Measurements from ENCODE around the gene GLS. TPM values are rescaled to one million over a fixed set of nuclear protein-coding genes. Genes with fewer than 3 reads are reported as not detected.

GLS gene
- total RNA-seq, 6 experiments from 2014 or later = 191 to 431 (median 201) TPM

DNA sequence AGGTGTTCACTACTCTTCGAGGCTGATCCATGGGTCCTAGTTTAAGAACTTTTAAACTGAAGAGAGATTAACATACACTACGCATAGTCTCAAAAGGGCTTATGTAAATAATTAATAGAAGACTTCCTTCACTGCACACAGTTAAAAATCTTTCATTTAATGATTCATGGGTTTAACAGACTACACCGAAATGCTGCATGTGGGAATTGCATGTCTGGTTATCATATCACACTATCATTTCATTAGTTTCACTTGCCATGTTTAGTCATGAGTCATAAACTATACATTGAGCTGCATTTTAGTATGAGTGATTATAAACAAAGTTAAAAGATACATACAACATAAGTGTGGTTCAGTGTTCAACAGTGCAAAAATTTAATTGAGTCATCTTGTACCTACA lies 31.2 kb downstream of the GLS start:
- peak overlapping the region; percentile 69 for H3K27ac Mint-ChIP-seq
- TF ChIP-seq, protein P1, sequence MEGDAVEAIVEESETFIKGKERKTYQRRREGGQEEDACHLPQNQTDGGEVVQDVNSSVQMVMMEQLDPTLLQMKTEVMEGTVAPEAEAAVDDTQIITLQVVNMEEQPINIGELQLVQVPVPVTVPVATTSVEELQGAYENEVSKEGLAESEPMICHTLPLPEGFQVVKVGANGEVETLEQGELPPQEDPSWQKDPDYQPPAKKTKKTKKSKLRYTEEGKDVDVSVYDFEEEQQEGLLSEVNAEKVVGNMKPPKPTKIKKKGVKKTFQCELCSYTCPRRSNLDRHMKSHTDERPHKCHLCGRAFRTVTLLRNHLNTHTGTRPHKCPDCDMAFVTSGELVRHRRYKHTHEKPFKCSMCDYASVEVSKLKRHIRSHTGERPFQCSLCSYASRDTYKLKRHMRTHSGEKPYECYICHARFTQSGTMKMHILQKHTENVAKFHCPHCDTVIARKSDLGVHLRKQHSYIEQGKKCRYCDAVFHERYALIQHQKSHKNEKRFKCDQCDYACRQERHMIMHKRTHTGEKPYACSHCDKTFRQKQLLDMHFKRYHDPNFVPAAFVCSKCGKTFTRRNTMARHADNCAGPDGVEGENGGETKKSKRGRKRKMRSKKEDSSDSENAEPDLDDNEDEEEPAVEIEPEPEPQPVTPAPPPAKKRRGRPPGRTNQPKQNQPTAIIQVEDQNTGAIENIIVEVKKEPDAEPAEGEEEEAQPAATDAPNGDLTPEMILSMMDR (IDR thresholded peaks at IDR 0.05) = no peak
- peaks cover 58% of the 10 kb centered on the region for H3K4me1 Mint-ChIP-seq (ENCODE audit: low read depth)
- DNase-seq = no peak
- peaks cover 6% of the 10 kb centered on the region for H3K27me3 Mint-ChIP-seq (ENCODE audit: insufficient read depth)
- H3K9me3 Mint-ChIP-seq = no peaks in the 10 kb centered on the region
- peak overlapping the region; percentile 55 for H3K4me3 Mint-ChIP-seq
- peaks cover 49% of the 10 kb centered on the region for H3K36me3 Mint-ChIP-seq (ENCODE audit: low read depth)

GRCh38 chr2:190912726-190913125 lies 32.1 kb downstream of the GLS start:
- Mint-ChIP-seq H3K4me3 (no peak overlapping the region; the same call in 1 of the 2 replicates), H3K4me1 (ENCODE audit: low read depth) (peaks cover 62% of the 10 kb centered on the region), H3K27me3 (ENCODE audit: insufficient read depth) (peaks cover 8% of the 10 kb centered on the region; the same call in 1 of the 2 replicates), H3K36me3 (ENCODE audit: low read depth) (peaks cover 54% of the 10 kb centered on the region), H3K9me3 (no peaks in the 10 kb centered on the region), H3K27ac (peak overlapping the region; percentile 65)
- TF ChIP-seq, protein P1 (IDR thresholded peaks at IDR 0.05) = no peak
- DNase-seq = no peak

GRCh38 chr2:190913725-190914124 lies 33.1 kb downstream of the GLS start:
- Mint-ChIP-seq H3K4me3 (no peak overlapping the region; the same call in 1 of the 2 replicates), H3K4me1 (ENCODE audit: low read depth) (peaks cover 59% of the 10 kb centered on the region), H3K9me3 (no peaks in the 10 kb centered on the region), H3K36me3 (ENCODE audit: low read depth) (peaks cover 62% of the 10 kb centered on the region), H3K27me3 (ENCODE audit: insufficient read depth) (peaks cover 12% of the 10 kb centered on the region; the same call in 1 of the 2 replicates), H3K27ac (peak overlapping the region; percentile 79)
- no peak for DNase-seq
- TF ChIP-seq, protein P1 (IDR thresholded peaks at IDR 0.05) = no peak

DNA sequence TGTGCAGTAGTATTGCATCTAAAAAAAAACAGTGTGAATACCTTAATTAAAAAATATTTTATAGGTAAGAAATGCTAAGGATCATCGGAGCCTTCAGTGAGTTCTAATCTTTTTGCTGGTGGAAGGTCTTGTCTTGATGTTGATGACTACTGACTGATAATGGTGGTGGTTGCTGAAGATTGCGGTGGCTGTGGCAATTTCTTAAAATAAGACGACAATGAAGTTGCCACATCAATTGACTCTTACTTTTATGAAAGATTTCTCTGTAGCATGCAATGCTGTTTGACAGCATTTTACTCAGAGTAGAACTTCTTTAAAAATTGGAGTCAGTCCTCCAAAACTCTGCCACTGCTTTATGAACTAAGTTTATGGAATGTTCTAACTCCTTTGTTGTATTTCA lies 36.2 kb downstream of the GLS start:
- TF ChIP-seq, protein P1 (IDR thresholded peaks at IDR 0.05) = no peak
- Mint-ChIP-seq H3K4me1 (ENCODE audit: low read depth) (peaks cover 40% of the 10 kb centered on the region), H3K27me3 (ENCODE audit: insufficient read depth) (peaks cover 15% of the 10 kb centered on the region; the same call in 1 of the 2 replicates), H3K9me3 (no peaks in the 10 kb centered on the region), H3K36me3 (ENCODE audit: low read depth) (peaks cover 61% of the 10 kb centered on the region), H3K27ac (no peak overlapping the region), H3K4me3 (no peak overlapping the region)
- no peak for DNase-seq

DNA sequence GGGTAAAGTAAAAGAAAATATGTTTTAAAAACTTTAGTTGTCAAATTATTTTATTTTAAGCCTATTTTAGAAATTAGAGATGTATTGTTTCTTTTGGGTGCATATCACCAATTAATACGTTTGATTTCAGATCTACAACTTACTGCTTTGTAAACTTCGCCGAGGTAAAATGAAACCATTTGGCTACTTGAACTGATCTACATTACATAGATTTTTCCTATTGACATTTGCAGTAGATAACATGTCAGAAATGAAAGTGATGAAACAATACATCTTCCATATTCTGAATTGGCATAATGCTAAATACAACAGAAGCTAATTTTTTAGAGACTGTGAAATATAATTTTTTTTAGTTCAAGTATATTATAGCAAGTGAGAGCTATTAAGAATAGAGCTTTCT lies 39.5 kb downstream of the GLS start:
- H3K27ac Mint-ChIP-seq = no peak overlapping the region
- H3K36me3 Mint-ChIP-seq (ENCODE audit: low read depth) = peaks cover 74% of the 10 kb centered on the region
- H3K9me3 Mint-ChIP-seq = no peaks in the 10 kb centered on the region
- no peak for DNase-seq
- no peak overlapping the region for H3K4me3 Mint-ChIP-seq
- TF ChIP-seq, protein P1 (IDR thresholded peaks at IDR 0.05) = no peak
- H3K27me3 Mint-ChIP-seq (ENCODE audit: insufficient read depth) = peaks cover 16% of the 10 kb centered on the region
- H3K4me1 Mint-ChIP-seq (ENCODE audit: low read depth) = peaks cover 55% of the 10 kb centered on the region

DNA sequence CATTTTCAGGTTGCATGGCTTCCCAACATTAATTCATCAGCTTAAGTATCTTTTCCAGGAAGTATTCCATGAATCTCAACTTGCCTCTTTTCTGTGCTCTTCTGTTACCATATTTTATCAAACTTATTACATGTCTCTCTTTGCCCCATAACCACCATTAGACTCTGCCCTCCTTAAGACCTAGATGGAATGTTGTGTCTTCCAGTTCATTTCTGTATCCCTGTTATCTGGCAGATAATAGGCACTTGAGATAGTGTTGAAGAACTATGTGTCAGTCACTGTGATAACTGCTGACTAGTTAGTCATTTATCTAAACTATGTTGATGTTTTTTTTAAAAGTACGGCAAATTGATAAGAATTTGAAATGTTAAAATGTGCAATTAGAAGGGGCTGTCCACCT lies 41.8 kb downstream of the GLS start:
- TF ChIP-seq, protein P1 (IDR thresholded peaks at IDR 0.05) = no peak
- peaks cover 68% of the 10 kb centered on the region for H3K4me1 Mint-ChIP-seq (ENCODE audit: low read depth)
- peaks cover 16% of the 10 kb centered on the region for H3K27me3 Mint-ChIP-seq (ENCODE audit: insufficient read depth)
- H3K27ac Mint-ChIP-seq = peak overlapping the region; percentile 47
- H3K9me3 Mint-ChIP-seq = no peaks in the 10 kb centered on the region
- DNase-seq = no peak
- H3K4me3 Mint-ChIP-seq = no peak overlapping the region; the same call in 1 of the 2 replicates
- peaks cover 75% of the 10 kb centered on the region for H3K36me3 Mint-ChIP-seq (ENCODE audit: low read depth)
